ENCODE data around the gene VWC2. TPM values are rescaled to one million over a fixed set of nuclear protein-coding genes. Genes with fewer than 3 reads are reported as not detected.

VWC2 gene
- total RNA-seq, 1 donor from 2014 or later: not detected

DNA sequence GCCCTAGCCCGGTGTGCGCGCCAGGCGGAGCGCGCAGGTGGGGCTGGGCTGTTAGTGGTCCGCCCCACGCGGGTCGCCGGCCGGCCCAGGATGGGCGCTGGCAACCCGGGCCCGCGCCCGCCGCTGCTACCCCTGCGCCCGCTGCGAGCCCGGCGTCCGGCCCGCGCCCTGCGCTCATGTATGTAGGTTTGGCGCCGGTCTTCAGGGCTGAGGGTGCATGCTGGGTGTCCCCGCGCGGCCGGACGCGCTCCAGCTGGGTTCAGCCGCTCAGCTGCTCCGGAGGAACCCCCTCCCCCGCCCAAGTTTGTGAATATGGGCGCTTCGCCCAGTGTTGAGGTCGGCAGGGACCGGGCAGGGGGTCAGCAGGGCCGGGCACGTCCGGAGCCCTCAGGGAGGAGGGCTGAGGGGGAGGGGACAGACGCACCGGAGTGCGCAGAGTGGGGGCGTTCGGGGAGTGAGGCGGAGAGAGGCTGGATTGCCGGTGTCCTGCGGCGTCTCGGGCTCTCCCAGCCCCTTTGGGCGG is 559 bp downstream of the VWC2 start:
- Mint-ChIP-seq H3K4me3 (ENCODE audit: low read depth) (no peak overlapping the region), H3K27ac (no peak overlapping the region), H3K36me3 (ENCODE audit: low read depth) (no peaks in the 10 kb centered on the region), H3K4me1 (ENCODE audit: low read depth) (peaks cover 6% of the 10 kb centered on the region), H3K27me3 (ENCODE audit: low read depth) (peaks cover 63% of the 10 kb centered on the region), H3K9me3 (no peaks in the 10 kb centered on the region)
- DNase-seq (ENCODE audit: low spot score): no peak
- intact Hi-C loops (cut with micrococcal nuclease): no loop called here

DNA sequence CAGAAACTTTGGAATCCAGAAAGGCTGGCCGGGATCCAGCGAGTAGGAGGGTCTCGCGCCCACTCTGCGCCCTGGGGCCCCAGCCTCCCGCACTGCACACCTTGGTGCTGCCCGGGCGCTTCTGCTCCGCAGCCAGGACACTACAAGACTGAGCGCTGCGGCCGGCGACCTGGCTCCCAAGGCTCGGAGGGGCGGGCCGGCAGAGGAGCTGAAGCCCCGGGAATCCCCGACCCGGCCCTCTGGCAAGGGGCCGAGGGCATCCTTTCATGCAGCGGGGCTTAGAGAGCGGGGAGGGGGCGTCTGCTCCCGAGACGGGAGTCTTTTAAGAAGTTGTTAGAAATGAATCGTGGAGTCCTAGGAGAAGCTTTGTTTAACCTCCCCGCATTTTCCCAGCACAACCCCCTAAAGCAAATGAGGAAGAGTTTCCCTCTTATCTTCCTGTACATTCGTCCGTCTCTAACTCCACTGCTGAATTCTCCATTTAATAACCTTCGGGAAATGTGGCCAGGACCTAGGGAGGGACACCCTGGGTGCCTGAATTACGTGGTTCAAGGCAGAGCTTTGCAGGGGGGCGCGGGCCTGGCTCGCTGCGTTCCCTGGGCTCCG is 1.1 kb downstream of the VWC2 start:
- Mint-ChIP-seq H3K4me3 (ENCODE audit: low read depth) (no peak overlapping the region), H3K4me1 (ENCODE audit: low read depth) (peaks cover 6% of the 10 kb centered on the region), H3K36me3 (ENCODE audit: low read depth) (no peaks in the 10 kb centered on the region), H3K27ac (no peak overlapping the region), H3K9me3 (no peaks in the 10 kb centered on the region), H3K27me3 (ENCODE audit: low read depth) (peaks cover 66% of the 10 kb centered on the region)
- intact Hi-C loops (cut with micrococcal nuclease): no loop called here
- DNase-seq (ENCODE audit: low spot score): no peak

DNA sequence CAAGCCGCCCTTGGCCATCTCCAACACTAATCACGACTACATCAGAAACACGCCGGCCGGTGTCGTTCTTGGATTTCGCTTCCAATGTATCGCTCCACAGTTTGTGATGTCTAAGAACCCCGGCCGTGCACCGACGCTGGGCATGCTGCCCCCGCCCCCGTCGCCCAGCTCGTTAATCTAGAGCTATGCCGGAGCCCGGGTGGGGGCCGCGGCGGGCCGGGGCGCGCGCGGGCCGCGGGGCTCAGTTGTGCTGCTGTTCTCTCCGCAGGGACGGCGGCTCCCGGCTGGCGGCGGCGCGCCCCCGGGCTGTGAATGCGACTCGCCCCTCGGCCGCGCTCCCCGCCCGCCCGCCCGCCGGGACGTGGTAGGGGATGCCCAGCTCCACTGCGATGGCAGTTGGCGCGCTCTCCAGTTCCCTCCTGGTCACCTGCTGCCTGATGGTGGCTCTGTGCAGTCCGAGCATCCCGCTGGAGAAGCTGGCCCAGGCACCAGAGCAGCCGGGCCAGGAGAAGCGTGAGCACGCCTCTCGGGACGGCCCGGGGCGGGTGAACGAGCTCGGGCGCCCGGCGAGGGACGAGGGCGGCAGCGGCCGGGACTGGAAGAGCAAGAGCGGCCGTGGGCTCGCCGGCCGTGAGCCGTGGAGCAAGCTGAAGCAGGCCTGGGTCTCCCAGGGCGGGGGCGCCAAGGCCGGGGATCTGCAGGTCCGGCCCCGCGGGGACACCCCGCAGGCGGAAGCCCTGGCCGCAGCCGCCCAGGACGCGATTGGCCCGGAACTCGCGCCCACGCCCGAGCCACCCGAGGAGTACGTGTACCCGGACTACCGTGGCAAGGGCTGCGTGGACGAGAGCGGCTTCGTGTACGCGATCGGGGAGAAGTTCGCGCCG is 1.9 kb downstream of the VWC2 start:
- no peak for DNase-seq (ENCODE audit: low spot score)
- Mint-ChIP-seq H3K4me3 (ENCODE audit: low read depth) (no peak overlapping the region), H3K9me3 (no peaks in the 10 kb centered on the region), H3K27ac (no peak overlapping the region), H3K27me3 (ENCODE audit: low read depth) (peaks cover 70% of the 10 kb centered on the region), H3K4me1 (ENCODE audit: low read depth) (peaks cover 6% of the 10 kb centered on the region), H3K36me3 (ENCODE audit: low read depth) (no peaks in the 10 kb centered on the region)
- intact Hi-C loops (cut with micrococcal nuclease): no loop called here

DNA sequence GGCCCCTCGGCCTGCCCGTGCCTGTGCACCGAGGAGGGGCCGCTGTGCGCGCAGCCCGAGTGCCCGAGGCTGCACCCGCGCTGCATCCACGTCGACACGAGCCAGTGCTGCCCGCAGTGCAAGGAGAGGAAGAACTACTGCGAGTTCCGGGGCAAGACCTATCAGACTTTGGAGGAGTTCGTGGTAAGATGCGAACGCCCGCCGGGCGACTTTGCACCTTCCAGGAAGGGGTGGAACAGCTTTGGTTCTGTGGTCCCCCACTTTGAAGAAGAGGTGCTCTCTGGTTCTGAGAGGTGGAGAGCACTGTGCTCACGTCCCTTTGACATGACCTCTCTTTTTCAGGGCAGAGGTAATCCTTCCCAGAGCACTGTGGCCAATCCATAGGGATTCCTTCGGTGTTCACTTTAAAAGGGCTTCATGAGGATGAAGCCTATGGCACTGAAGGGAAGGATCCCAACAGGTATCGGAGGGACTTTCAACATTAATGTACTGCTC is 2.6 kb downstream of the VWC2 start:
- intact Hi-C loops (cut with micrococcal nuclease): no loop called here
- Mint-ChIP-seq H3K4me1 (ENCODE audit: low read depth) (peaks cover 6% of the 10 kb centered on the region), H3K9me3 (no peaks in the 10 kb centered on the region), H3K4me3 (ENCODE audit: low read depth) (no peak overlapping the region), H3K27me3 (ENCODE audit: low read depth) (peaks cover 71% of the 10 kb centered on the region), H3K27ac (no peak overlapping the region), H3K36me3 (ENCODE audit: low read depth) (no peaks in the 10 kb centered on the region)
- no peak for DNase-seq (ENCODE audit: low spot score)

DNA sequence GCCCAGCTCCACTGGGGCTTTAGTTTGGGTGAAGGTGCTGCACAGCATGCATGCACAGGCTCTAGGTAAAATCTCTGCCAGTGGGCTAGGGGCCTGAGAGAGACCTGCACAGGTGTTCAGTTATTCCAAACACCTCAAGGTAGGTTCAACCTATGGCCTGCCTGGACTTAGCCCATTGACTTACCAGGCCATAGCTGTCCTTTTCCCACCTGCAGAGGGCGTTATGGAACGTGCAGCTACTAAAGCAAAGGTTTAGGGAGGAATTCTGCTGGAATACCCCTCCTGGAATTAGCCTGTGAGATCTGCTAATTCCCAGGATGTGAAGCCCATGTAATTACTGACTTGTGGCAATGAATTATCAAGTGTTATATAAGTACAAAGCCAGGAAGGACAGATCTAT is 3.6 kb downstream of the VWC2 start:
- peaks cover 64% of the 10 kb centered on the region for H3K27me3 Mint-ChIP-seq (ENCODE audit: low read depth)
- H3K4me1 Mint-ChIP-seq (ENCODE audit: low read depth): peaks cover 6% of the 10 kb centered on the region
- intact Hi-C loops (cut with micrococcal nuclease): no loop called here
- no peaks in the 10 kb centered on the region for H3K36me3 Mint-ChIP-seq (ENCODE audit: low read depth)
- DNase-seq (ENCODE audit: low spot score): no peak
- H3K27ac Mint-ChIP-seq: no peak overlapping the region
- H3K9me3 Mint-ChIP-seq: no peaks in the 10 kb centered on the region
- H3K4me3 Mint-ChIP-seq (ENCODE audit: low read depth): no peak overlapping the region

DNA sequence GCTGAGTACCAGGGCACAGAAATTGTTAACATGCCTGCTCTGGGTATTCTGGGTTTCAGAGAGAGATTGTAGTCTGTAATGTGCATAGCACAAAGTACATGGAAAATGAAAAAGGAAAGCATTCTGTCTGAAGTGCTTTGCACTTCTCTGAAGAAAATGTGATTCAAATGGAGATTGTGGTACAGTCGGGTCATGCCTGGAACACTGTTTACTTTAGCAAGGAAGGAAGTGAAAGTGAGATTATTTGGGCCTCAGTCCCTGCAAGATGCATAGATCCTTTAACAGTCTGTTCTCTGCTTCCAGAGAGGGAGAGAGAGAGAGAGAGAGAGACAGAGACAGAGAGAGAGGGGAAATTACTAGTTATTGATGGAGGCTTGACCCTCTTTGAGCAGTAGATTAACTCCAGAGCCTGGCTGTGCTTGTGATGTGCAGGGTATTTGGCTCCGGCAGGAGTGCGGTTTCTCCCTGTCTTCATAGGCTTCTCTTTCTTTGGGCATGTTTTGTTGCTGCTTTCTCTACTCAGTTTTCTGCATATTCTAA is 5.4 kb downstream of the VWC2 start:
- Mint-ChIP-seq H3K27me3 (ENCODE audit: low read depth) (peaks cover 52% of the 10 kb centered on the region), H3K4me3 (ENCODE audit: low read depth) (no peak overlapping the region), H3K9me3 (no peaks in the 10 kb centered on the region), H3K27ac (no peak overlapping the region), H3K4me1 (ENCODE audit: low read depth) (peaks cover 2% of the 10 kb centered on the region), H3K36me3 (ENCODE audit: low read depth) (no peaks in the 10 kb centered on the region)
- intact Hi-C loops (cut with micrococcal nuclease): no loop called here
- DNase-seq (ENCODE audit: low spot score): no peak

DNA sequence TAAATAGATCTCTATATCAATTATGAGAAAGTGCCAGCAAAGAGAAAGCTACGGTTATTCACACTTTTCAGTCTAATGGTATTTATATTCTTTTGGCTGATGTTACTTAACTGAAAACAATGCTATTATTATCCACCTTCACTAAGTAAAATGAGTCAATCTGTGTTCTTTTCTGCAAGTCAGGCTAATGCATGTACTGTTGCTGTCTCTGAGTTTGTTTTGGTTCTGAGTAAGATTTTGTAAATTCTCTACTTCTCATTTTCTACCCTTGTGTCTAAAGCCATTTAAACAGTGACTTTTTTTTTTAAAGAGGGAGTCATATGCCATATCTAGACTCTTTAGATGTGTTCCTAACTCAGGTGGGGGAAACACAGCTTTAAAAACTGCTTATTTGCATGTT is 7.5 kb downstream of the VWC2 start:
- no peaks in the 10 kb centered on the region for H3K36me3 Mint-ChIP-seq (ENCODE audit: low read depth)
- no peak for DNase-seq (ENCODE audit: low spot score)
- no peak overlapping the region for H3K4me3 Mint-ChIP-seq (ENCODE audit: low read depth)
- no peaks in the 10 kb centered on the region for H3K9me3 Mint-ChIP-seq
- peaks cover 42% of the 10 kb centered on the region for H3K27me3 Mint-ChIP-seq (ENCODE audit: low read depth)
- intact Hi-C loops (cut with micrococcal nuclease): no loop called here
- H3K4me1 Mint-ChIP-seq (ENCODE audit: low read depth): peaks cover 2% of the 10 kb centered on the region
- no peak overlapping the region for H3K27ac Mint-ChIP-seq

DNA sequence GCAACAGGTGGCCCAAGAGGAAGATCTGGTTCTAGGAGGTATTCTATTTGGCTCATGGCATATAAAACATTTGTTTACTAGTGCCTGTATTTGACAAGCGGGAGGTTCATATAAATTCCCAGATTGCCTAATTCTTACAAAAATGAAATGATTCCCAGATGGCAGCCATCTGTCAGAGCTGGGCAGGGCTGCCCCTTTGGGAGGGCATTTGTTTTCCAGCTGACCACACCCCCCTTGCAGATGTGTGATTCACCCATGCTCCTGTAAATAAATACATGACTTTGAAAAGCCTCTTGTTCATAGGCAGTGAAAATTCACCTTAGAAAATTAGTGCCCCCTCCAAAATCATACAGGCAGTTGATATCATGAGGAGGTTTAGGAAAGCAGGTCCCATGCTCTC is 8.6 kb downstream of the VWC2 start:
- Mint-ChIP-seq H3K36me3 (ENCODE audit: low read depth) (no peaks in the 10 kb centered on the region), H3K27me3 (ENCODE audit: low read depth) (peaks cover 32% of the 10 kb centered on the region), H3K9me3 (no peaks in the 10 kb centered on the region), H3K4me3 (ENCODE audit: low read depth) (no peak overlapping the region), H3K27ac (no peak overlapping the region), H3K4me1 (ENCODE audit: low read depth) (peaks cover 2% of the 10 kb centered on the region)
- intact Hi-C loops (cut with micrococcal nuclease): no loop called here
- no peak for DNase-seq (ENCODE audit: low spot score)

DNA sequence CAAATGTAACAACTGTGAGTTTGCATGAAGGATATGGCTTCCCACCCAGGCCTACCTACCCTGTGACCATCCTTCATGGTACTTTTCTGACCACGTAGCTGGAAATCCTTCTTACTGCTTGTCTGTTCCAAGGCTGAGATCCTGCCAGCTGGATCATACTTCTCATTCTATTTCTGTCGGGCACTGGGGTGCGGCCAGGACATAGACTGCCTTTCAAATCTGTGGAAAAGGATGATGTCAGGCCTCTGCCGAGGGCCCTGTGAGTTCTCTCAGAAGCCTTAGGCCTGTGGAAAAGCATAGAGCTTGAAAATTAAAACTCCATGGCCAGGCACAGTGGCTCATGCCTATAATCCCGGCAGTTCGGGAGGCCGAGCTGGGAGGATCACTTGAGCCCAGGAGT is 10.0 kb downstream of the VWC2 start:
- intact Hi-C loops (cut with micrococcal nuclease): no loop called here
- peaks cover 2% of the 10 kb centered on the region for H3K4me1 Mint-ChIP-seq (ENCODE audit: low read depth)
- DNase-seq (ENCODE audit: low spot score): no peak
- H3K4me3 Mint-ChIP-seq (ENCODE audit: low read depth): no peak overlapping the region
- H3K27me3 Mint-ChIP-seq (ENCODE audit: low read depth): peaks cover 21% of the 10 kb centered on the region
- no peaks in the 10 kb centered on the region for H3K36me3 Mint-ChIP-seq (ENCODE audit: low read depth)
- no peak overlapping the region for H3K27ac Mint-ChIP-seq
- H3K9me3 Mint-ChIP-seq: peaks cover 4% of the 10 kb centered on the region

DNA sequence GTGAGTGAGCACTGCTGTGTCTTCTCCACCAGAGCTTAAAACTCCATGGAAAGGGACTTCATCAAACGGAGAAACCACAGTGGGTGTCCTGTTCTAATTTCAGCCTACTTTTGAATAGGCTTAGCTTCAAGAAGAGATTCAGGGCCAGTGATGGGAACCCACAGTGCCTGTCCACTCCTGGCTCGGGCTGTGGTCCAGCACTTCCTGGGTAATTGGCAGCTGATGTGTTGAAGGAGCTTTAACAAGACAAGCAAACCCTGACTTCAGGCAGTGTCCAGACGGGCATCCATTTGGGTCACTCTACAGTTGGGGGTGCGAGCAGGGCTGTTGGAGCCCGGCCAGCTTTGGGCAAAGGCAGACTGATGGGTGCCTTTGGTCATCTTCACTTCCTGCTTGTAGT is 14.5 kb downstream of the VWC2 start:
- no peaks in the 10 kb centered on the region for H3K27me3 Mint-ChIP-seq (ENCODE audit: low read depth)
- no peaks in the 10 kb centered on the region for H3K4me1 Mint-ChIP-seq (ENCODE audit: low read depth)
- no peak overlapping the region for H3K27ac Mint-ChIP-seq

DNA sequence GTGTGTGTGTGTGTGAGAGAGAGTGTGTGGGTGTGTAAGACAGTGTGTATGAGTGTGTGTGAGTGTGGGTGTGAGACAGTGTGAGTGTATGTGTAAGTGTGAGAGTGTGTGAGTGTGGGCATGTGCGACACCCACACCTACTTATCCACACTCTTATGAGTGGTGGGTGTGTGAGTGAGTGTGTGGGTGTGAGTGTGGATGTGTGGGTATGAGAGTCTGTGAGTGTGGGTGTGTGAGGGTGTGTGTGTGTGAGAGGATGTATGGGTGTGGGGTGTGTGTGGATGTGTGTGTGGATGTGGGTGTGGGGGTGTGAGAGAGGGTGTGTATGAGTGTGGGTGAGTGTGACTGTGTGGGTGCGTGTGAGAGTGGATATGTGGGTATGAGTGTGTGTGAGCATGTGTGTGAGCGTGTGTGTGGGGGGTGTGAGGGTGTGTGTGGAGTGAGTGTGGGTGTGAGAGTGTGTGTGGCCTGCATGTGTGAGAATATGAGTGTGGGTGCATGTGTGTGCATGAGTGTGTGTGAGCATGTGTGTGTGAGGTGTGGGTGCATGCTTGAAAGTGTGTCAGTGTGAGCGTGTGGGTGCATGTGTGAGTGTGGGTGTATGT is 15.1 kb downstream of the VWC2 start:
- Mint-ChIP-seq H3K9me3 (peaks cover 11% of the 10 kb centered on the region), H3K4me1 (ENCODE audit: low read depth) (no peaks in the 10 kb centered on the region), H3K27ac (no peak overlapping the region), H3K4me3 (ENCODE audit: low read depth) (no peak overlapping the region), H3K27me3 (ENCODE audit: low read depth) (peaks cover 1% of the 10 kb centered on the region), H3K36me3 (ENCODE audit: low read depth) (no peaks in the 10 kb centered on the region)
- DNase-seq (ENCODE audit: low spot score): no peak
- intact Hi-C loops (cut with micrococcal nuclease): no loop called here

More for the DNA sequence above, 14.5 kb downstream of the VWC2 start:
- Mint-ChIP-seq H3K9me3 (peaks cover 11% of the 10 kb centered on the region), H3K4me3 (ENCODE audit: low read depth) (no peak overlapping the region), H3K36me3 (ENCODE audit: low read depth) (no peaks in the 10 kb centered on the region)
- DNase-seq (ENCODE audit: low spot score): no peak
- intact Hi-C loops (cut with micrococcal nuclease): no loop called here

DNA sequence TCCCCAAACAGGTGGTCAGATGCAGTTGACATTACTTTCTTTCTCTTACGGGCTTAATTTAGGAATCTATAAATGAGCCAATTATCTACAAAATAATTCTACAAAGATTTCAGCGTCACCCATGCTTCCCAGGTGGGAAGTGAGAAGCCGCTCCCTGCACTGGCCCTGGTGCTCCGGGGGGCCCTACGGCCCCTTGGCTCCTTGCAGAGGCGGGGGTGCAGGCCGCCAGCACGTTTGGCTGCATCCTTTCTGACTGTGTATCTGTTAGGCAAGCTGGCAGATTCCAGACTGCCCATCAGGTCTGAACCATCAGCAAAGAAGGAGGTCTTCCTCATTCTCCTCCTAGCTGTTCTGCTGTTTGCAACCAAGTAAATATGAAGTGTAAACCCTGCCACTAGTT is 16.3 kb downstream of the VWC2 start:
- no peak overlapping the region for H3K27ac Mint-ChIP-seq
- intact Hi-C loops (cut with micrococcal nuclease): no loop called here
- H3K4me1 Mint-ChIP-seq (ENCODE audit: low read depth): no peaks in the 10 kb centered on the region
- H3K9me3 Mint-ChIP-seq: peaks cover 11% of the 10 kb centered on the region
- no peak overlapping the region for H3K4me3 Mint-ChIP-seq (ENCODE audit: low read depth)
- no peaks in the 10 kb centered on the region for H3K36me3 Mint-ChIP-seq (ENCODE audit: low read depth)
- peaks cover 1% of the 10 kb centered on the region for H3K27me3 Mint-ChIP-seq (ENCODE audit: low read depth)
- DNase-seq (ENCODE audit: low spot score): no peak
